GM12874 (cell line): ENCODE measurements around the gene NEMP1.

ENCODE experiments used
- CTCF ChIP-seq: IDR thresholded peaks from 2 replicates; pipeline ENCODE4 v1.5.1; 2011; ENCODE audit warnings: low read depth, mild to moderate bottlenecking, control low read depth, low read length, moderate library complexity; ENCODE audit not compliant: insufficient read depth

The NEMP1 gene

GRCh38 chr12:57063991-57064685, 14.5 kb downstream of the NEMP1 start:
- no peak for TF ChIP-seq CTCF

- no peak for TF ChIP-seq CTCF
These were observed 20.1 kb downstream of the NEMP1 start for GRCh38 chr12:57058454-57058853.

GRCh38 chr12:57057067-57057751, 21.4 kb downstream of the NEMP1 start:
- no peak for TF ChIP-seq CTCF

GRCh38 chr12:57055824-57056223, 22.8 kb downstream of the NEMP1 start:
- no peak for TF ChIP-seq CTCF

GRCh38 chr12:57051011-57051410, 27.6 kb downstream of the NEMP1 start:
- TF ChIP-seq CTCF: no peak

DNA sequence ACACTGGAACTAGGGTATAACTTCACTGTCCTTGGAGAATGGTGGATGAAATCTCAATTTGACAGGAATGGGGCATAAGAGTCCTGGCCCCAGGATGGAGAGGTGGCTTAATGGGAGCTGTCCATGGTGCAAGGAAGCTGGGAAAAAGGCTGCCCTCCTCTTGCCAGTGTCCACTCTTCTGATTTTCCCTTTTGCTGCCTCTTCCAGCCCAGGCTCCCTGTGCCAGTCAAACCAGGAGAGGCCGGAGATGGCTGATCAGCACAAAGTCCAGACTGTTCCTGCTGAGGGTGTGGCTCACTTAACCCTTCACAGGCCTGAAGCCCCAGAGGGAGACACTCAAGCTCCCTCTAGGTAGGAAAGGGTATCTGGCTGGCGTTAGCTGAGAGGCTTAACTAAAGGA, 28.7 kb downstream of the NEMP1 start, which contains the start of gene MYO1A:
Gene MYO1A, minus strand, starts transcription at position 240 of the 400 bp plus-strand sequence. CDS start 1,806 bp downstream, outside the sequence.
- no peak for TF ChIP-seq CTCF

- TF ChIP-seq CTCF: no peak
These were observed 29.5 kb downstream of the NEMP1 start for GRCh38 chr12:57049119-57049446.
